SK-N-SH (cell line): Measurements from ENCODE around the gene CFAP43. TPM values are rescaled to one million over a fixed set of nuclear protein-coding genes. Genes with fewer than 3 reads are reported as not detected.
"Not testable (repeated sequence)": the region's sequence is repeated elsewhere in the genome, so short reads cannot be mapped to it uniquely, and the experiment has no call there.

ENCODE experiments used
- CTCF ChIA-PET: fragments of 300-600, 350-600 bp; formaldehyde crosslinking; extraction: SDS; loops from one replicate; lab custom pipeline; 2021; lab: Yijun Ruan, JAX
- POLR2A ChIA-PET: fragments of 350-600 bp; sonication (Branson Sonifier 250); formaldehyde crosslinking; extraction: SDS; loops from one replicate; lab custom pipeline; 2020; ENCODE audit warnings: antibody characterized with exemption, inconsistent platforms; lab: Yijun Ruan, JAX
- DNase-seq: peaks from one replicate; pipeline ENCODE4 v3.0.0; 2012
- H2AFZ ChIP-seq: fragments of 200-600 bp; sonication (generic); 2 replicates; pipeline ENCODE4 v1.8.1; 2016; ENCODE audit warnings: antibody characterized with exemption, mild to moderate bottlenecking, low read depth
- H3F3A ChIP-seq: fragments of 200-600 bp; sonication (generic); replicated peaks from 2 replicates; pipeline ENCODE3; 2016; ENCODE audit warnings: antibody characterized with exemption, mild to moderate bottlenecking; ENCODE audit not compliant: insufficient read depth
- H3K27ac ChIP-seq, 2 experiments: fragments of 200-500 bp in 1 of 2; fragments of 200-600 bp in 1 of 2; sonication (Bioruptor generic) in 1 of 2; sonication (generic), shearing (Covaris generic) in 1 of 2; 2 replicates each; pipeline versions ENCODE4 v1.5.1 to v1.6.1; 2014 to 2016; ENCODE audit warnings: low read depth in 2 of 2, inconsistent platforms in 1 of 2, low read length in 1 of 2, mild to moderate bottlenecking in 1 of 2, mixed read lengths in 1 of 2
- H3K27me3 ChIP-seq: fragments of 200-600 bp; sonication (generic), shearing (Covaris generic); 2 replicates; pipeline ENCODE4 v1.6.1; 2016; ENCODE audit warnings: mixed run types; ENCODE audit not compliant: insufficient read depth
- H3K36me3 ChIP-seq, 2 experiments: fragments of 200-500 bp in 1 of 2; fragments of 200-600 bp in 1 of 2; sonication (Bioruptor generic) in 1 of 2; sonication (generic) in 1 of 2; replicated peaks in 1 of 2; 2 replicates each; pipeline versions ENCODE3 to v1.5.1; 2014 to 2016; ENCODE audit warnings: low read length in 1 of 2, mild to moderate bottlenecking in 1 of 2; ENCODE audit not compliant: insufficient read depth in 2 of 2, control insufficient read depth in 1 of 2
- H3K4me1 ChIP-seq, 2 experiments: fragments of 200-500 bp in 1 of 2; fragments of 200-600 bp in 1 of 2; sonication (Bioruptor generic) in 1 of 2; sonication (generic), shearing (Covaris generic) in 1 of 2; 2 replicates each; pipeline versions ENCODE4 v1.5.1 to v1.6.1; 2014 to 2016; ENCODE audit warnings: low read depth in 1 of 2, low read length in 1 of 2, mixed run types in 1 of 2; ENCODE audit not compliant: insufficient read depth in 2 of 2, control insufficient read depth in 1 of 2
- H3K4me2 ChIP-seq: fragments of 200-600 bp; sonication (generic), shearing (Covaris generic); 2 replicates; pipeline ENCODE4 v1.6.1; 2017; ENCODE audit warnings: mixed run types
- H3K4me3 ChIP-seq, 2 experiments: fragments of 200-500 bp in 1 of 2; fragments of 200-600 bp in 1 of 2; sonication (Bioruptor generic) in 1 of 2; sonication (generic), shearing (Covaris generic) in 1 of 2; 2 replicates each; pipeline versions ENCODE4 v1.5.1 to v1.8.1; 2014 to 2016; ENCODE audit warnings: low read depth in 2 of 2, inconsistent platforms in 1 of 2, low read length in 1 of 2, mild to moderate bottlenecking in 1 of 2, mixed read lengths in 1 of 2, moderate library complexity in 1 of 2
- H3K79me2 ChIP-seq: fragments of 200-600 bp; sonication (generic); 2 replicates; pipeline ENCODE4 v1.8.1; 2017; ENCODE audit warnings: mild to moderate bottlenecking; ENCODE audit not compliant: insufficient read depth
- H3K9ac ChIP-seq: fragments of 200-600 bp; sonication (generic); 2 replicates; pipeline ENCODE4 v1.6.1; 2017; ENCODE audit warnings: mixed run types
- H3K9me2 ChIP-seq: fragments of 200-600 bp; sonication (generic); 2 replicates; pipeline ENCODE4 v1.6.1; 2017; ENCODE audit warnings: mixed run types
- H3K9me3 ChIP-seq: fragments of 200-600 bp; sonication (generic); 2 replicates; pipeline ENCODE4 v1.6.1; 2017; ENCODE audit warnings: mixed run types, mild to moderate bottlenecking, moderate library complexity
- H4K20me1 ChIP-seq: fragments of 200-600 bp; sonication (generic); 2 replicates; pipeline ENCODE4 v1.6.1; 2017; ENCODE audit warnings: mild to moderate bottlenecking, mixed run types; ENCODE audit not compliant: insufficient read depth
- CHD2 ChIP-seq: fragments of 150-350 bp; IDR thresholded peaks from 2 replicates; pipeline ENCODE4 v1.6.1; 2018; ENCODE audit warnings: low read length; ENCODE audit not compliant: partially characterized antibody
- EZH2phosphoT487 ChIP-seq: fragments of 200-600 bp; sonication (generic); IDR thresholded peaks from 2 replicates; pipeline ENCODE4 v1.6.1; 2017; ENCODE audit warnings: low read depth, mixed run types, mild to moderate bottlenecking, antibody characterized with exemption, moderate library complexity, borderline replicate concordance
- FOXJ3 ChIP-seq: sonication (generic); formaldehyde crosslinking; IDR thresholded peaks from 2 replicates; pipeline ENCODE4 v1.5.1; 2020; ENCODE audit warnings: mild to moderate bottlenecking, missing genetic modification reagents
- MXI1 ChIP-seq: IDR thresholded peaks from 2 replicates; pipeline ENCODE4 v1.6.1; 2012; ENCODE audit warnings: mild to moderate bottlenecking, low read depth, low read length, improper control_type of control experiment
- NFIC ChIP-seq: IDR thresholded peaks from 2 replicates; pipeline ENCODE4 v1.4.0; 2012; ENCODE audit warnings: borderline replicate concordance
- RAD21 ChIP-seq: IDR thresholded peaks from 2 replicates; pipeline ENCODE4 v1.6.1; 2012; ENCODE audit warnings: mild to moderate bottlenecking, low read length
- RXRA ChIP-seq: IDR thresholded peaks from 2 replicates; pipeline ENCODE4 v1.4.0; 2012; ENCODE audit warnings: low read depth, mild to moderate bottlenecking, borderline replicate concordance
- TAF1 ChIP-seq: IDR thresholded peaks from 2 replicates; pipeline ENCODE4 v1.6.1; 2012; ENCODE audit warnings: low read depth, mild to moderate bottlenecking, low read length, moderate library complexity, borderline replicate concordance
- YY1 ChIP-seq: IDR thresholded peaks from 2 replicates; pipeline ENCODE4 v1.4.0; 2012; ENCODE audit warnings: low read depth, mild to moderate bottlenecking
- WGBS: methylation state at CpG from one replicate; pipeline ENCODE4 v1.1.6; 2017; ENCODE audit warnings: low lambda C conversion rate; 5-methylcytosine and 5-hydroxymethylcytosine counted together
- polyA plus RNA-seq, 3 experiments: library from polyadenylated mRNA; depleted of rRNA; stranded (reverse); fragments of >200 nt; gene quantifications; 2 replicates each; pipeline ENCODE4 v1.2.3, GENCODE V29; 2012
- TF ChIP-seq, protein P1 (sequence below): IDR thresholded peaks from 2 replicates; pipeline ENCODE4 v1.4.0; 2012; ENCODE audit warnings: low read depth, borderline replicate concordance
- TF ChIP-seq, protein P2 (sequence below): fragments of 200-600 bp; sonication (generic); IDR thresholded peaks from 2 replicates; pipeline ENCODE4 v1.6.1; 2017; ENCODE audit warnings: antibody characterized with exemption, mild to moderate bottlenecking, moderate library complexity
- TF ChIP-seq, protein P3 (sequence below): IDR thresholded peaks from 2 replicates; pipeline ENCODE4 v1.4.0; 2012; ENCODE audit warnings: low read depth, borderline replicate concordance

The CFAP43 gene
- polyA plus RNA-seq, 1 of the 3 experiments (the other 2 are of a cell fraction), result 0.35 TPM

DNA sequence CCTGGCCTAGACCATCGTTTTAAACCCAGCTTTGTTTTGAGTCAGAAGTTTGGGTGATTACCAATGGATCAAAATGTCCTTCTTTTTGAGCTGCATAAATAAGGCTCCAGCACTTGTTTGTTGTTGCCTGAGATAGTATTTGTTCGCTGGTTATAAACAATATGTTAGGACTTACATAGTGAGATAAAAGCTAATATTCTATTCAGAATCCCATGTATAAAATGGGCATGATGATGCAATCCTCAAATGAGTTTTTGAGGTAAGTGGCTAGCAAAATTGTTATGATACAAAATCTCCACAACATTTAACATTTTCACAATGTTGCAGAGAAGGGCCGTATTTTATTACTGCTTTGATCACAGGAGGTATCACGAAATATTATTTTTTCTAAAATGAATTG is 48.5 kb downstream of the CFAP43 start (continued):
- TF ChIP-seq FOXJ3, result no peak
- TF ChIP-seq YY1, result no peak
- no peak for TF ChIP-seq RXRA

DNA sequence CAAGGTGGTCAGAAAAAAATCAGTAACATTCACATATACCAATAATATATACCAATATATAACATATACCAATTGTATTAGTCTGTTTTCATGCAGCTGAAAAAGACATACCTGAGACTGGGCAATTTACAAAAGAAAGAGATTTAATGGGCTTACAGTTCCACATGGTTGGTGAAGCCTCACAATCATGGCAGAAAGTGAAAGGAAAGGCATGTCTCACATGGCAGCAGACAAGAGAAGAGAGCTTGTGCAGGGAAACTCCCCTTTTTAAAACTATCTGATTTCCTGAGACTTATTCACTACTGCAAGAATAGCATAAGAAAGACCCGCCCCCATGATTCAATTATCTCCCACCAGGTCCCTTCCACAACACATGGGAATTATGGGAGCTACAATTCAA is 58.0 kb downstream of the CFAP43 start:
- not testable (repeated sequence) for H4K20me1 ChIP-seq

DNA sequence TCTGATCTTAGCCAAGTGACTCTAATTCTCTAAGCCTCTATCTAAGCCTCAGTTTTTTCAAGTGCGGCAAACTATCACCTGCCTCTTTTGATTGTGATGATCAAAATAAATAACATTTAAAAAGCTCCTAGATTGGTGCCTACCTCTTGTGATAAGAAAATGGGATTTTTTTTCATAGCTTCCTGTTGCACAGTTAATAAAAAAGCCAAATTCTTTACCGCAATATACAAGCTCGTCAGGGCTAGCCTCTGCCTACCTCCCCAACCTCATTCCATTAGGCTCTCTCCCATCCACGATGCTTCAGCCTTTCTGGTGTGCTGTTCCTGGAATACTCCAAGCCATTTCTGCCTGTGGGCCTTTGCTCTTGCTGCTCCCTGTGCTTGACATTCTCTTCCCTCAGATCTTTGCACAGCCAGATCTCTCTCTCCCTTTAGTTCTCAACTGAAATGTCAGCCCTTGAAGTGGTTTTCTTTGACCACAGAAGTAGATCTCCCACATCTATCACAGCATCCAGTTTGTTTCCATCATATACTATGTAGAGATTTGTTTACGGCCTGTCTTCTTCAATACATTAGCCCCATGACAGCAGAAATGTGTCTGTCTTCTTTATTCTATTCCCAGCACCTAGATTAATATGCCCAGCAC is 61.4 kb downstream of the CFAP43 start:
- H3K79me2 ChIP-seq, result no peaks in the 10 kb centered on the region
- H3F3A ChIP-seq, result no peaks in the 10 kb centered on the region
- H3K27me3 ChIP-seq, result no peaks in the 10 kb centered on the region
- CTCF ChIA-PET, result interaction anchor here (0.6 to 1.4 kb wide), 2 partner anchors 19 to 43 kb away, joined by 3 to 6 read pairs; no protein-coding TSS in a partner anchor
- no peaks in the 10 kb centered on the region for H4K20me1 ChIP-seq
- H3K4me3 ChIP-seq, result no peak overlapping the region
- H3K4me1 ChIP-seq, result peaks cover 0 to 18% of the 10 kb centered on the region in 2 experiments; a peak in 2 of 4 replicates
- H3K9me3 ChIP-seq, result no peaks in the 10 kb centered on the region
- H3K36me3 ChIP-seq, result no peaks in the 10 kb centered on the region
- no peak overlapping the region for H3K9ac ChIP-seq
- 69% methylated on average over 5 of the region's 5 CpGs for WGBS
- no peak overlapping the region for H2AFZ ChIP-seq
- TF ChIP-seq, protein P1, sequence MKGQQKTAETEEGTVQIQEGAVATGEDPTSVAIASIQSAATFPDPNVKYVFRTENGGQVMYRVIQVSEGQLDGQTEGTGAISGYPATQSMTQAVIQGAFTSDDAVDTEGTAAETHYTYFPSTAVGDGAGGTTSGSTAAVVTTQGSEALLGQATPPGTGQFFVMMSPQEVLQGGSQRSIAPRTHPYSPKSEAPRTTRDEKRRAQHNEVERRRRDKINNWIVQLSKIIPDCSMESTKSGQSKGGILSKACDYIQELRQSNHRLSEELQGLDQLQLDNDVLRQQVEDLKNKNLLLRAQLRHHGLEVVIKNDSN, result no peak
- TF ChIP-seq MXI1, result no peak
- TF ChIP-seq, protein P2, sequence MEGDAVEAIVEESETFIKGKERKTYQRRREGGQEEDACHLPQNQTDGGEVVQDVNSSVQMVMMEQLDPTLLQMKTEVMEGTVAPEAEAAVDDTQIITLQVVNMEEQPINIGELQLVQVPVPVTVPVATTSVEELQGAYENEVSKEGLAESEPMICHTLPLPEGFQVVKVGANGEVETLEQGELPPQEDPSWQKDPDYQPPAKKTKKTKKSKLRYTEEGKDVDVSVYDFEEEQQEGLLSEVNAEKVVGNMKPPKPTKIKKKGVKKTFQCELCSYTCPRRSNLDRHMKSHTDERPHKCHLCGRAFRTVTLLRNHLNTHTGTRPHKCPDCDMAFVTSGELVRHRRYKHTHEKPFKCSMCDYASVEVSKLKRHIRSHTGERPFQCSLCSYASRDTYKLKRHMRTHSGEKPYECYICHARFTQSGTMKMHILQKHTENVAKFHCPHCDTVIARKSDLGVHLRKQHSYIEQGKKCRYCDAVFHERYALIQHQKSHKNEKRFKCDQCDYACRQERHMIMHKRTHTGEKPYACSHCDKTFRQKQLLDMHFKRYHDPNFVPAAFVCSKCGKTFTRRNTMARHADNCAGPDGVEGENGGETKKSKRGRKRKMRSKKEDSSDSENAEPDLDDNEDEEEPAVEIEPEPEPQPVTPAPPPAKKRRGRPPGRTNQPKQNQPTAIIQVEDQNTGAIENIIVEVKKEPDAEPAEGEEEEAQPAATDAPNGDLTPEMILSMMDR, result no peak
- TF ChIP-seq EZH2phosphoT487, result no peak
- no peak for TF ChIP-seq CHD2
- no peak for TF ChIP-seq RAD21
- TF ChIP-seq NFIC, result no peak
- no peak for TF ChIP-seq TAF1
- TF ChIP-seq, protein P3, sequence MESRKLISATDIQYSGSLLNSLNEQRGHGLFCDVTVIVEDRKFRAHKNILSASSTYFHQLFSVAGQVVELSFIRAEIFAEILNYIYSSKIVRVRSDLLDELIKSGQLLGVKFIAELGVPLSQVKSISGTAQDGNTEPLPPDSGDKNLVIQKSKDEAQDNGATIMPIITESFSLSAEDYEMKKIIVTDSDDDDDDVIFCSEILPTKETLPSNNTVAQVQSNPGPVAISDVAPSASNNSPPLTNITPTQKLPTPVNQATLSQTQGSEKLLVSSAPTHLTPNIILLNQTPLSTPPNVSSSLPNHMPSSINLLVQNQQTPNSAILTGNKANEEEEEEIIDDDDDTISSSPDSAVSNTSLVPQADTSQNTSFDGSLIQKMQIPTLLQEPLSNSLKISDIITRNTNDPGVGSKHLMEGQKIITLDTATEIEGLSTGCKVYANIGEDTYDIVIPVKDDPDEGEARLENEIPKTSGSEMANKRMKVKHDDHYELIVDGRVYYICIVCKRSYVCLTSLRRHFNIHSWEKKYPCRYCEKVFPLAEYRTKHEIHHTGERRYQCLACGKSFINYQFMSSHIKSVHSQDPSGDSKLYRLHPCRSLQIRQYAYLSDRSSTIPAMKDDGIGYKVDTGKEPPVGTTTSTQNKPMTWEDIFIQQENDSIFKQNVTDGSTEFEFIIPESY, result no peak
- H3K4me2 ChIP-seq, result no peak overlapping the region
- H3K9me2 ChIP-seq, result no peaks in the 10 kb centered on the region
- POLR2A ChIA-PET, result no interaction called here
- H3K27ac ChIP-seq, result no peak overlapping the region; a peak in 1 of 4 replicates
- no peak for DNase-seq

More for the DNA sequence above, 58.0 kb downstream of the CFAP43 start:
- H3K27me3 ChIP-seq, H3K4me3 ChIP-seq, POLR2A ChIA-PET, H3K4me2 ChIP-seq, H2AFZ ChIP-seq, H3K9me3 ChIP-seq, H3F3A ChIP-seq, H3K36me3 ChIP-seq, H3K4me1 ChIP-seq, H3K9ac ChIP-seq, DNase-seq, H3K27ac ChIP-seq, H3K79me2 ChIP-seq, H3K9me2 ChIP-seq: not testable (repeated sequence)
- CTCF ChIA-PET, result interaction anchor here (0.8 kb wide), 1 partner anchor 42 kb away, joined by 5 read pairs; no protein-coding TSS in a partner anchor
- 32% methylated on average over 1 of the region's 1 CpG for WGBS
